Thoracic aorta (tissue), 2 donors: ENCODE measurements around the gene MPIG6B. TPM values are rescaled to one million over a fixed set of nuclear protein-coding genes. Genes with fewer than 3 reads are reported as not detected.

Experiments used
- ATAC-seq: fragments of 150-250 bp; one replicate; pipeline ENCODE4 v1.8.0; 2017; ENCODE audit warnings: low read depth; ENCODE audit not compliant: insufficient number of reproducible peaks, low FRiP score
- DNase-seq: peaks from one replicate; pipeline ENCODE4 v3.0.0-alpha.2; 2020; ENCODE audit warnings: low spot score
- H3K27ac ChIP-seq, 2 donors: fragments of 200-600 bp; sonication (generic); 1 replicate in 1 of 2; 2 replicates in 1 of 2; pipeline ENCODE4 v1.5.1; 2016; ENCODE audit warnings: mild to moderate bottlenecking in 2 of 2, moderate library complexity in 2 of 2
- H3K27me3 ChIP-seq: fragments of 200-600 bp; sonication (generic); replicated peaks from 2 replicates; pipeline ENCODE4 v1.6.0; 2016; ENCODE audit warnings: mild to moderate bottlenecking; ENCODE audit not compliant: insufficient read depth
- H3K36me3 ChIP-seq: fragments of 200-600 bp; sonication (generic); one replicate; pipeline ENCODE4 v1.5.1; 2016
- H3K4me1 ChIP-seq, 2 donors: fragments of 200-600 bp; sonication (generic); 1 replicate in 1 of 2; 2 replicates in 1 of 2; pipeline versions ENCODE4 v1.5.1 to v1.6.0; 2016; ENCODE audit warnings: low read depth in 2 of 2, mild to moderate bottlenecking in 1 of 2; ENCODE audit not compliant: control insufficient read depth in 1 of 2
- H3K4me3 ChIP-seq: fragments of 200-600 bp; sonication (generic); 2 replicates; pipeline ENCODE4 v1.5.1; 2016; ENCODE audit warnings: mild to moderate bottlenecking
- H3K9me3 ChIP-seq: fragments of 200-600 bp; sonication (generic); 2 replicates; pipeline ENCODE4 v1.5.1; 2016
- CTCF ChIP-seq: fragments of 200-600 bp; sonication (generic); IDR thresholded peaks from one replicate; pipeline ENCODE4 v1.5.1; 2019; ENCODE audit warnings: antibody characterized with exemption
- total RNA-seq, 2 donors: library from RNA; depleted of rRNA; stranded (reverse); fragments of >200 nt; gene quantifications; one replicate each; pipeline versions ENCODE4 v1.1.0 to v1.2.3, GENCODE V29; 2016

Gene MPIG6B
- not detected for total RNA-seq

DNA sequence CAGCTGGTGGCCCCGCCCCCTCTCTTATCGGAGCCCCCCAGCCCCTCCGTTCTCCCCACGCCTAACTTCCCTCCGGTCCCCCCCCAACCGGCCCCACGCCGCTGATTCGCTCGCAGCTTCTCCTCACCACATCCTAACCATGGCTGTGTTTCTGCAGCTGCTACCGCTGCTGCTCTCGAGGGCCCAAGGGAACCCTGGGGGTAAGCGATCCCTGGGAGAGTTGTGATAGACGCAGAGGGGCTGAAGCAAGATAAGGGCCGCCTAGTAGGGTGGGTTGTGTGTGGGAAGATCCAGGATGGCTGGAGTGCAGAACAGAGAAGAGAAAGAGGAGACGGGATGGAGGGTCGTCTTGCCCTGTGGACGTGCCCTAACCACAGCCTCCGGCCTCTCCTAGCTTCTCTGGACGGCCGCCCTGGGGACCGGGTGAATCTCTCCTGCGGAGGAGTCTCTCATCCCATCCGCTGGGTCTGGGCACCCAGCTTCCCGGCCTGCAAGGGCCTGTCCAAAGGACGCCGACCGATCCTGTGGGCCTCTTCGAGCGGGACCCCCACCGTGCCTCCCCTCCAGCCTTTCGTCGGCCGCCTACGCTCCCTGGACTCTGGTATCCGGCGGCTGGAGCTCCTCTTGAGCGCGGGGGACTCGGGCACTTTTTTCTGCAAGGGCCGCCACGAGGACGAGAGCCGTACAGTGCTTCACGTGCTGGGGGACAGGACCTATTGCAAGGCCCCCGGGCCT lies at the start of gene MPIG6B:
MPIG6B (plus strand) TSS at position 129 of the 735 bp plus-strand sequence; CDS start at position 140, 11 bp downstream.
- Histone ChIP-seq H3K4me1 (peaks cover 8 to 15% of the 10 kb centered on the region in 2 donors), H3K27me3 (no peaks in the 10 kb centered on the region), H3K9me3 (no peaks in the 10 kb centered on the region), H3K36me3 (peaks cover 26% of the 10 kb centered on the region), H3K4me3 (no peak within 1 kb of the TSS), H3K27ac (no peak within 1 kb of the TSS)
- TF ChIP-seq CTCF, result no peak
- DNase-seq (no peak), ATAC-seq (no peak)

DNA sequence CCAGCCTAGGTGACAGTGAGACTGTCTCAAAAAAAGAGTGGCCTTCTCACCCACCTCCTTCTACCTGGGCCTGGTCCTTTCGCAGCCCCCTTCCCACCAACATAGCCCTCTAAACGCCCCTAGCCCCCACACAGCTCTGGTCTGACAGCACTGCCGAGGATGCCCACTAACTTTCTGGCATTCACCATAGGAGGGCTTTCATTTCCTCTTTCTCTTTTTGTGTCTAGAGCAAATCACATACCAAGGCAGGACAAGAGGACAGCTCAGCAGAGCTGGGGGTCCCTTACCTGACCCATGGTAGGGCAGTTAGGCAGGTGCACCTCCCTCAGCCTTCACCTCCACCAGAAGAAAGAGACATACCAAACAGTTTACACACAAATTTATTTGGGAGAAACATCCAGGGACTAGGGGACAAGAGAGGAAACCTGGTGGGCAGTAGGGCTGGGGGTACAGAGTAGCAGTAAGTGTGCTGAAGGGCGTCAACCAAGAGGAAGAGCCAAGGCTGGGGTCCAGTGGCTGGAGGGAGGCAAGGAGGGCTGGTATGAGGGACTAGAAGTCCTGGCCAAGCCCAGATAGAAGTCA lies 46.8 kb upstream of the MPIG6B start:
- Histone ChIP-seq H3K27me3 (no peaks in the 10 kb centered on the region), H3K36me3 (peaks cover 15% of the 10 kb centered on the region), H3K27ac (no peak overlapping the region), H3K4me1 (peaks cover 0 to 11% of the 10 kb centered on the region in 2 donors), H3K4me3 (no peak overlapping the region), H3K9me3 (no peaks in the 10 kb centered on the region)
- DNase-seq (no peak), ATAC-seq (no peak)
- no peak for TF ChIP-seq CTCF

DNA sequence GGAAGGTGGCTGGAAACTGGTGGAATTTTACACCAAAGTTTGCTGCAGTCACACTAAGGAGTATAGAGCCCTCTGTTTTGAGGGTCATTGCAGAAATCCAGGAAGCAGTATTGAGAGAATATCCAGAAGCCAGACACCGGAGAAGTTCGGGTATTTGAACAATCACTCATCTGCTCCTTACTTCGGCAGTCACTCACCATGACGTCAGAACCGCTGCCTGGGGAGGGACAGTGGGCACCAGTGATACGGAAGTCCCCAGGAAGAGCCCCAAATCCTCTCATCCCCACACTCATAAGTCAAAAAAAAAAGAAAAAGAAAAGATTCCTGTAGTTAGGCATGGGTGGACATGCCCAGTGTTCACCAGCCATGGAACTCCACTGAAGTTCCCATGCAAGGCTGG lies 46.3 kb upstream of the MPIG6B start:
- no peak for TF ChIP-seq CTCF
- Histone ChIP-seq H3K4me3 (no peak overlapping the region), H3K36me3 (peaks cover 10% of the 10 kb centered on the region), H3K27me3 (no peaks in the 10 kb centered on the region), H3K4me1 (peaks cover 0 to 15% of the 10 kb centered on the region in 2 donors), H3K27ac (no peak overlapping the region), H3K9me3 (no peaks in the 10 kb centered on the region)
- DNase-seq (no peak), ATAC-seq (no peak)

- no peak for ATAC-seq
These were observed 45.2 kb upstream of the MPIG6B start for GRCh38 chr6:31677955-31678354.

More at GRCh38 chr6:31677955-31678354, 45.2 kb upstream of the MPIG6B start:
- DNase-seq, result no peak
- no peaks in the 10 kb centered on the region for H3K9me3 ChIP-seq
- no peak overlapping the region for H3K27ac ChIP-seq
- TF ChIP-seq CTCF, result no peak
- H3K4me1 ChIP-seq, result peaks cover 0 to 15% of the 10 kb centered on the region in 2 donors
- no peak overlapping the region for H3K4me3 ChIP-seq
- no peaks in the 10 kb centered on the region for H3K27me3 ChIP-seq
- no peaks in the 10 kb centered on the region for H3K36me3 ChIP-seq
